SJCRH30 (cell line): ENCODE results near the gene KIAA0319L. TPM values are rescaled to one million over a fixed set of nuclear protein-coding genes. Genes with fewer than 3 reads are reported as not detected.

Experiments
- total RNA-seq: library from RNA; depleted of rRNA; stranded (reverse); fragments of >200 nt; shearing (Covaris generic); gene quantifications from 2 replicates; pipeline ENCODE4 v1.2.3, GENCODE V29; 2014; rRNA removed

Gene KIAA0319L
- total RNA-seq, 1 experiment from 2014 or later, result 29.9 TPM

Other genes starting within 250 kb of the KIAA0319L start
- 21.2 and 21.7 TPM in 2 replicates for gene NCDN, start 396 bp upstream of the KIAA0319L start, total RNA-seq
- gene TFAP2E, start 15.9 kb upstream of the KIAA0319L start, total RNA-seq, result 9.8 and 10.9 TPM in 2 replicates
- gene PSMB2, start 84.1 kb upstream of the KIAA0319L start, total RNA-seq, result 139 and 150 TPM in 2 replicates
- gene C1orf216, start 161.5 kb upstream of the KIAA0319L start, total RNA-seq, result 9.7 and 12.5 TPM in 2 replicates
- gene CLSPN, start 212.6 kb upstream of the KIAA0319L start, total RNA-seq, result 85.8 and 95.4 TPM in 2 replicates